Panc1 (cell line): Measurements from ENCODE around the gene FMOD. TPM values are rescaled to one million over a fixed set of nuclear protein-coding genes. Genes with fewer than 3 reads are reported as not detected.

Experiments used
- ATAC-seq: fragments of 200-7000 bp; cut with Tn5 transposase; 2 replicates; pipeline ENCODE4 v1.9.1; 2020; ENCODE audit warnings: mild to moderate bottlenecking, moderate library complexity
- BruUV-seq: library from RNA; stranded (reverse); fragments of 400-500 nt; replicated peaks from 2 replicates; lab custom pipeline; 2021; lab: Mats Ljungman, UMichigan
- CTCF ChIA-PET: fragments of 300-600 bp; sonication (Branson Sonifier 250); formaldehyde crosslinking; loops from one replicate; lab custom pipeline; 2022; ENCODE audit warnings: antibody characterized with exemption; lab: Charles Lee
- POLR2A ChIA-PET: fragments of 300-600 bp; sonication (Branson Sonifier 250); formaldehyde crosslinking; loops from one replicate; lab custom pipeline; 2022; ENCODE audit warnings: antibody characterized with exemption; lab: Charles Lee
- DNase-seq: peaks from one replicate; pipeline ENCODE4 v3.0.0-alpha.2; 2010; ENCODE audit warnings: low read depth, low spot score
- H3K27ac ChIP-seq: 2 replicates; pipeline ENCODE4 v1.5.1; 2011; ENCODE audit warnings: mild to moderate bottlenecking, low read length, inconsistent platforms
- H3K27me3 ChIP-seq: fragments of 200-500 bp; sonication (Bioruptor generic); 2 replicates; pipeline ENCODE4 v1.6.0; 2014; ENCODE audit warnings: low read length, inconsistent platforms; ENCODE audit not compliant: control insufficient read depth, insufficient read depth
- H3K36me3 ChIP-seq: fragments of 200-500 bp; sonication (Bioruptor generic); 2 replicates; pipeline ENCODE4 v1.5.1; 2014; ENCODE audit warnings: inconsistent platforms, mild to moderate bottlenecking, low read length, moderate library complexity; ENCODE audit not compliant: control insufficient read depth, insufficient read depth
- H3K4me1 ChIP-seq: 2 replicates; pipeline ENCODE4 v1.5.1; 2011; ENCODE audit warnings: inconsistent platforms, mild to moderate bottlenecking, low read length, moderate library complexity; ENCODE audit not compliant: control insufficient read depth, insufficient read depth
- H3K4me3 ChIP-seq, 2 experiments: 2 replicates each; pipeline ENCODE4 v1.5.1; 2011 to 2012; ENCODE audit warnings: low read depth in 2 of 2, low read length in 2 of 2, mild to moderate bottlenecking in 2 of 2, inconsistent platforms in 1 of 2, moderate library complexity in 1 of 2
- H3K9me3 ChIP-seq: fragments of 200-500 bp; sonication (Bioruptor generic); 2 replicates; pipeline ENCODE4 v1.5.1; 2014; ENCODE audit warnings: low read depth, mild to moderate bottlenecking, inconsistent platforms, low read length, moderate library complexity; ENCODE audit not compliant: control insufficient read depth, insufficient read depth
- CTCF ChIP-seq: fragments of 450-650 bp; IDR thresholded peaks from 2 replicates; pipeline ENCODE4 v1.5.1; 2017; ENCODE audit warnings: mild to moderate bottlenecking
- POLR2AphosphoS5 ChIP-seq: IDR thresholded peaks from 2 replicates; pipeline ENCODE4 v1.6.1; 2012; ENCODE audit warnings: mild to moderate bottlenecking, low read depth, low read length, moderate library complexity
- SIN3A ChIP-seq: IDR thresholded peaks from 2 replicates; pipeline ENCODE4 v1.6.1; 2012; ENCODE audit warnings: low read depth, mild to moderate bottlenecking, low read length, moderate library complexity, borderline replicate concordance; ENCODE audit not compliant: insufficient read depth
- TCF7L2 ChIP-seq: IDR thresholded peaks from 2 replicates; pipeline ENCODE4 v1.6.1; 2011; ENCODE audit warnings: mild to moderate bottlenecking, low read depth, low read length, inconsistent platforms
- in situ Hi-C: cut with HindIII; loops from 2 replicates; pipeline ENCODE4 v1.10.0; 2016; ENCODE audit warnings: low sequenced_read_pairs, low pct_unique_long_range_greater_than_20kb
- intact Hi-C: fragments of 100-400 bp; cut with micrococcal nuclease; formaldehyde crosslinking; loops from one replicate; pipeline ENCODE4 v1.10.0; 2022; ENCODE audit not compliant: unreplicated experiment
- total RNA-seq: library from RNA; stranded (reverse); gene quantifications from one replicate; pipeline ENCODE4 v1.2.1, GENCODE V29; 2021; ENCODE audit not compliant: unreplicated experiment
- TF ChIP-seq, protein P1 (sequence below), 2 experiments: IDR thresholded peaks; 2 replicates each; pipeline ENCODE4 v1.6.1; 2011 to 2012; ENCODE audit warnings: low read depth in 2 of 2, control low read depth in 1 of 2, low read length in 1 of 2, mild to moderate bottlenecking in 1 of 2, moderate library complexity in 1 of 2; ENCODE audit not compliant: insufficient read depth in 1 of 2

FMOD gene
- total RNA-seq, 1 experiment from 2014 or later = not detected

DNA sequence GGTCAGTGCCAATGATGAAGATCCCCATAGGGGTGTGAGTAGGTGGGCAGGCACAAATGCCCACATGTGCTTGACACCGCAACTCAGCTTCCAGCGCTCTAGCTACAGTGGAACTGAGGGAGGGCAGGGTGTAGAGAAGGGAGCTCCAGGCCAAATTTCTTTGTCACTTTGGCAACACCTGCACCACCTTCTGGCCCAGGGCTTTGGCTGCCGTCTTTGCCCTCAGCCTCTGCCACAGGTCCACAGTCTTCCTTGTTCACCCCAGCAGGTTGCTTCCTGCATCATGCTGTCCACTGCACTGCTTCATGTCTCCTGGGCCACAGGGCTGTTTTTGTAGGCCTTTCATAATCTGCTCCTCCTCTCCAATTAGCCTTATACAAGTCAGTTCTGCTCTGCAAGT lies 20.4 kb upstream of the FMOD start:
- H3K9me3 ChIP-seq = no peaks in the 10 kb centered on the region
- ChIA-PET POLR2A (interaction anchor here (0.6 kb wide), 1 partner anchor 174 kb away, joined by 7 read pairs; no protein-coding TSS in a partner anchor), CTCF (no interaction called here)
- intact Hi-C loops (no loop called here), in situ Hi-C loops (no loop called here)
- no TSS peak for BruUV-seq
- no peaks in the 10 kb centered on the region for H3K36me3 ChIP-seq
- TF ChIP-seq POLR2AphosphoS5 (no peak), SIN3A (no peak), CTCF (no peak), TCF7L2 (no peak)
- TF ChIP-seq, protein P1, sequence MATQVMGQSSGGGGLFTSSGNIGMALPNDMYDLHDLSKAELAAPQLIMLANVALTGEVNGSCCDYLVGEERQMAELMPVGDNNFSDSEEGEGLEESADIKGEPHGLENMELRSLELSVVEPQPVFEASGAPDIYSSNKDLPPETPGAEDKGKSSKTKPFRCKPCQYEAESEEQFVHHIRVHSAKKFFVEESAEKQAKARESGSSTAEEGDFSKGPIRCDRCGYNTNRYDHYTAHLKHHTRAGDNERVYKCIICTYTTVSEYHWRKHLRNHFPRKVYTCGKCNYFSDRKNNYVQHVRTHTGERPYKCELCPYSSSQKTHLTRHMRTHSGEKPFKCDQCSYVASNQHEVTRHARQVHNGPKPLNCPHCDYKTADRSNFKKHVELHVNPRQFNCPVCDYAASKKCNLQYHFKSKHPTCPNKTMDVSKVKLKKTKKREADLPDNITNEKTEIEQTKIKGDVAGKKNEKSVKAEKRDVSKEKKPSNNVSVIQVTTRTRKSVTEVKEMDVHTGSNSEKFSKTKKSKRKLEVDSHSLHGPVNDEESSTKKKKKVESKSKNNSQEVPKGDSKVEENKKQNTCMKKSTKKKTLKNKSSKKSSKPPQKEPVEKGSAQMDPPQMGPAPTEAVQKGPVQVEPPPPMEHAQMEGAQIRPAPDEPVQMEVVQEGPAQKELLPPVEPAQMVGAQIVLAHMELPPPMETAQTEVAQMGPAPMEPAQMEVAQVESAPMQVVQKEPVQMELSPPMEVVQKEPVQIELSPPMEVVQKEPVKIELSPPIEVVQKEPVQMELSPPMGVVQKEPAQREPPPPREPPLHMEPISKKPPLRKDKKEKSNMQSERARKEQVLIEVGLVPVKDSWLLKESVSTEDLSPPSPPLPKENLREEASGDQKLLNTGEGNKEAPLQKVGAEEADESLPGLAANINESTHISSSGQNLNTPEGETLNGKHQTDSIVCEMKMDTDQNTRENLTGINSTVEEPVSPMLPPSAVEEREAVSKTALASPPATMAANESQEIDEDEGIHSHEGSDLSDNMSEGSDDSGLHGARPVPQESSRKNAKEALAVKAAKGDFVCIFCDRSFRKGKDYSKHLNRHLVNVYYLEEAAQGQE (IDR thresholded peaks at IDR 0.05; ENCODE audit: insufficient read depth in 1 of 2, low read depth in 2 of 2, low read length in 1 of 2) = no peak
- H3K27ac ChIP-seq = no peak overlapping the region
- DNase-seq = no peak
- no peak overlapping the region for H3K4me3 ChIP-seq
- ATAC-seq = no peak
- H3K27me3 ChIP-seq = no peaks in the 10 kb centered on the region; the same call in 1 of the 2 replicates
- H3K4me1 ChIP-seq = no peaks in the 10 kb centered on the region

DNA sequence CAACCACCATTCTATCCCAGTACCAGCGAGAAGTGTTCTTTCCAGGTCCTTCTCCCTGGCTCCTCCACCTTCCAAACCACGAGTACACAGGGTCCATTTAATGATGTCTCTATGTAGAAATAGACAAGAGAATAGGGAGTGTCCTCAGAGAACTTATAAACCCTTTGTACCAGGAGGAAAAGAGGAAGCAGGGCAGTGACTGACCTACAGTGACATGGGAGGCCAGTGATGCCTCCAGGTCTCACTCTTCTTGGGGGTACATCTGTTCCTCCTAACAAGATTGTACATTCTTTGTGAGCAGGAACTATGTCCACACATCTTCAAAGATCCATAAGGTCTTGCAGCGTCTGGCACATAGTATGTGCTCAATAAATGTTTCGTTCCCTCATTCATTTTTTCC lies 18.7 kb upstream of the FMOD start:
- no peak for ATAC-seq
- in situ Hi-C loops = no loop called here
- intact Hi-C loops = no loop called here
- TF ChIP-seq SIN3A (no peak), POLR2AphosphoS5 (no peak), TCF7L2 (no peak), CTCF (no peak)
- TF ChIP-seq, protein P1 (IDR thresholded peaks at IDR 0.05; ENCODE audit: insufficient read depth in 1 of 2, low read depth in 2 of 2, low read length in 1 of 2) = no peak
- BruUV-seq = no TSS peak
- no peaks in the 10 kb centered on the region for H3K9me3 ChIP-seq
- H3K36me3 ChIP-seq = no peaks in the 10 kb centered on the region
- H3K27ac ChIP-seq = no peak overlapping the region
- peaks cover 3% of the 10 kb centered on the region; the same call in 1 of the 2 replicates for H3K27me3 ChIP-seq
- no peak for DNase-seq
- no peak overlapping the region for H3K4me3 ChIP-seq
- ChIA-PET CTCF (no interaction called here), POLR2A (no interaction called here)
- H3K4me1 ChIP-seq = no peaks in the 10 kb centered on the region
